GM19240 (cell line): ENCODE results near the gene RBM12.

Experiments
- DNase-seq: peaks from one replicate; pipeline ENCODE4 v3.0.0; 2011; ENCODE audit warnings: low spot score; ENCODE audit not compliant: insufficient read length

Gene RBM12

DNA sequence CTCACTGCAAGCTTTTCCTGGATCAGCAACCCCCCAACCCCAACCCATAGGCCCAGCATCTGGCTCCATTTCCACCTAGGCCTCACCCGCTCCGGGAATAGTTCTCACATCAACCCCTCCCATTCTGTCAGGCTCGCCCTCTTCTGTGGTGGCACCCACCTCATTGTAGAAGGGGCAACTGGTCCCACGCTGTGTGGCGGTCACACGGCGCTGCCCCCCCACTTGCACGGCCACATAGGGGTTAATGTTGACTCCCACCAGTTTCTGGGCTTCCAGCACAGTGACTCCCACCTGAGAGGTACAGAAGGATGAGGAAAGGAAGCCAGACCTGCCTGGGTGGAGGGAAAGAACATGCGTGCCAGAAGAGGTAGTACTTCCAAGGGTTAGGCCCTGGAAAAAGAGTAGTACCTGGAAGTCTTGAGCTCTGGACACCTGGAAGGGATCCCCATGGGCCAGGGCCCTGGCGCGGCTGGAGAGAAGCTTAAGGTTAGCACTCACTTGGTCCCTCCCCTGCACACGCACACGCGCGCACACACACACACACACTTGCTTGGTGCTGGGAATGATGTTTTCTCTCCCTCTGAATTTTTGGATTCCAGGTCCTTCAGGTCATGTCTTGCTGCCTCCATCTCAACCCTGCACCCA, 61.7 kb downstream of the RBM12 start:
- DNase-seq: no peak

GRCh38 chr20:35601990-35602389, 62.7 kb downstream of the RBM12 start:
- DNase-seq: no peak

DNA sequence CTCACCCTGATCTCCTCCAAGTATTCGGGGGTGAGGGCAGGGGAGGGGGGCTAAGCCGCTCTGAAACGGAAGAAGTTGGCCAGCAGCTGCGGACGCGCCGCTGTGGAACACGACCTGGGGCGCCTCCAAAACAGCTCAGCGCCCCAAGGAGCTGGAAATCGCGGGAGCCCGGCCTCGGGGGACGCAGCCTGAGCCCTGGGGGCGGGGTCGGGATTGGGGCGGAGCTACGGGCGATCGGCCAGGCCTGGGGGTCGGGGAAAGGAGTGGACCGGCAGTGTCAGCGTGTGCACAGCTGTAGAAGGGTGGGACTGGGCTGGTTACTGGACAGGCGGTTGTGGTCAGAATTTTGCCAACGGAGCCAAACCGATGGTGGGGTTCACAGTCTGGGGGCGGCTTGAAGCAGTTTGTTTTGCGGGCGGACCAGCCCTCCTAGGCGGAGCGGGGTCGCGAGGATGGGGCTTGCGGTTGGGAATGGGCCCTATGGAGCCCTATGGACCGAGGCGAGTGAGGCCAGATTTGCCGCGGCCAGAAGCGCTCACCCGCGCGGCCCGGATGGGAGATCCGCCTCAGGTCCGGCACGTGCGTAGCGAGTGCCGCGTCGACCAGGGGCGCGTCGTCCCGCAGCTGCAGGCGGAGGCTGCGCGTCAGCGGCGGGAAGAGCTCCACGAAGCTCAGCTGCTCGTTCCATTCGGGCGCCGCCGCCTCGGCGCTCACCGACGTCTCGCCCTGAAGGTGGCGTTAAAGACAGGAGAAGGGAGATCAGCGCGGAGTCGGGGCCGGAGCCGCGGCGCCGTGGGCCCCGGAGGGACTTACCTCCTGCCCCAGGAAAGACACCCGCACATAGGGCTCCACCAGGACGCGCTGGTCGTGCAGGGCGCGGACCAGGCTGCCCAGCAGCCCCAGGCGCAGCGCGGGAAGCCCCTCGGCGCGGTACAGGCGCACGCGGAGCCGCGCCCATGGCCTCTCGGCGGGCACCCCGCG, 63.4 kb downstream of the RBM12 start:
- DNase-seq: no peak

DNA sequence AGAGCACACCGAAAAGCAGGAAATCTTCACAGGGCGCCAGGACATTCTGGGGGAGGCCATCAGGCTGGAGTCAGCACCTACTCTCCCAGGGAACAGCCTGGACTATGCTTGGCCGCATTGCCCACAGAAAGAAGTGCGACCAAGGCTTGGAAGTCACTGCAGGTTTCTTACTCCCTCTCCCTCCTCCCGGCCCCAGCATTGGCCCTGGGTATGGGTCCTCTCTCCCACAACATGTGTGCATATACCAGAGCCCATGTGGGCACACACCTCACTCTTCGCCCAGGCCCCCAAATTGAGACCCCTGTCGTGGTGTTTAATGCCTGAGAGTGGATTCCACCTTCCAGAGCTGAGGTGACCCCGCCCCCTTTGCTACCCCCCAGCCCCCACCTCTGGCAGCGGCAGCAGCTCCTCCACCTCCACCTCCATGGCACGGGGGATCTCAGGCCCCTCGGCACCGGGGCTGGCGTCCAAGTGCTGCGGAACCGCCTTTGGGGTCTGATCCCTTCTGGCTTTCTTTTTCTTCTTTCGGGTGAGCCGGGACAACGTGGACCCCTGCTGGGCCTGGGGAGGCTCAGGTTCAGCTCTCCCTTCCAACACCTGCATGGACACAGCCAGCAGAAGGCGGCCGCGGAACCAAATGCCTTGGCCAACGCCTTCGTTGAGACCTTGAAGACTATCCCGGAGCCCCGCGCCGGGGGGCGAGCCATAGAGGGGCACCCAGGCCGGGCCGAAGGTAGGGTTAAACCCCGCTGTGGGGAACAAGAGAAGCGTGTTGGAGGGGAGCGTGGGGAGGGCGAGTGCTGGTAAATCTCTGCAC, 64.3 kb downstream of the RBM12 start:
- DNase-seq: no peak

DNA sequence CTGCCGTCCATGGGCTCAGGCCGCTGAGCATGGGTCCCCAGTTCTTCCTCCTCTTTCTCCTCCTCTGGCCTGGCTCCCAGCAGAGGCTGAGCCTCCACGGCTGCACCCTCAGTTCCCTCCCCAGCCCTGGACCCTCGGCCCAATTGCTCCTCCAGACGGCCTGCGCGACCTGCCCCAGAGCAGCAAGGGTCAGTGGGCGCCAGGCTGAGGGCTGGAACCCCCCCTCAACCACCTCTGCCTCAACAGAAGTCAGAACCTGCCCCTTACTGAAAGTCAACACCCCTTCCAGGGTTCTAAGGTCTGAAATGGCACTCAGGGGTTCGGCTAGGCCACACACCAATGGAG, 65.0 kb downstream of the RBM12 start:
- DNase-seq: no peak
